Measurements from ENCODE around the gene FPR3. TPM values are rescaled to one million over a fixed set of nuclear protein-coding genes. Genes with fewer than 3 reads are reported as not detected.
A peak's percentile ranks its signal among the peaks of the same experiment; 100 is the strongest.

FPR3 gene
- total and polyA plus RNA-seq, 9 of the 15 experiments (the other 6 are each of a cell fraction or from before 2014, with no cell fraction given) = 0.08 to 0.51 (median 0.22) TPM; not detected in 1

DNA sequence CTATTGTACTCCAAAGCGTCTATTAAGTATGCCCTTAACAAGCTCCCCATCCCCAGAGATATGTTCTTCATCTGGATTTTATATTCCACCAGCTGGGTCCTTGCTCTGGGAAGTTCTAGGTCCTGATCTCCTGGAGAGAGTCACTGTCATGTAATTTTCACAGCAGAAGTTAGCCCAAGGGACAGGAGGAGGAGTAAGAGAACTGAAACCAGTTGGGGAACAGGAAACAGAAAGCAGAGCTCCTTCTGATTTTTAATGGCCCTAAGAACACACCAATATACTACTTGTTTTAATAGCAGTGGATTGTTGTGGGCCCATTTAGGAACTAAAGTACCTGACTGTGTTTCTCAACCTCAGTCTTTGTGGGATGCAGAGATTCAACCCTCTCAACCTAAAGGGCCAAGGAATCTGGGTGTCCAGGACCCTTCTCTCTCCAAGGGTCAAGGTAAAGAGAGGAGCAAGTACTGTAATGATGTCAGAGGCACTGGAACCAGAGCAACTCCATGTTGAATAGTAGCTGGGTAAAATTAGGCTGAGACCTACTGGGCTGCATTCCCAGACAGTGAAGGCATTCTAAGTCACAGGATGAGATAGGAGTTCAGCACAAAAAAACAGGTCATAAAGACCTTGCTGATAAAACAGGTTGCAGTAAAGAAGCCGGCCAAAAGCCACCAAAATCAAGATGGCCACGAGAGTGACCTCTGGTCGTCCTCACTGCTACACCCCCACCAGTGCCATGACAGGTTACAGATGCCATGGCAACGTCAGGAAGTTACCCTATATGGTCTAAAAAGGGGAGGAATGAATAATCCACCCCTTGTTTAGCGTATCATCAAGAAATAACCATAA, 8.1 kb upstream of the FPR3 start (continued):
- TF ChIP-seq, protein P1, sequence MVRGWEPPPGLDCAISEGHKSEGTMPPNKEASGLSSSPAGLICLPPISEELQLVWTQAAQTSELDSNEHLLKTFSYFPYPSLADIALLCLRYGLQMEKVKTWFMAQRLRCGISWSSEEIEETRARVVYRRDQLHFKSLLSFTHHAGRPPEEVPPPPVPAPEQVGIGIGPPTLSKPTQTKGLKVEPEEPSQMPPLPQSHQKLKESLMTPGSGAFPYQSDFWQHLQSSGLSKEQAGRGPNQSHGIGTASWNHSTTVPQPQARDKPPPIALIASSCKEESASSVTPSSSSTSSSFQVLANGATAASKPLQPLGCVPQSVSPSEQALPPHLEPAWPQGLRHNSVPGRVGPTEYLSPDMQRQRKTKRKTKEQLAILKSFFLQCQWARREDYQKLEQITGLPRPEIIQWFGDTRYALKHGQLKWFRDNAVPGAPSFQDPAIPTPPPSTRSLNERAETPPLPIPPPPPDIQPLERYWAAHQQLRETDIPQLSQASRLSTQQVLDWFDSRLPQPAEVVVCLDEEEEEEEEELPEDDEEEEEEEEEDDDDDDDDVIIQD (CRISPR knock-in tag; IDR thresholded peaks at IDR 0.05) = peak; percentile 93
- TF ChIP-seq SRSF3 (IDR thresholded peaks at IDR 0.05; ENCODE audit: insufficient read depth, low read length) = no peak
- peak; percentile 82 for TF ChIP-seq NFE2L1 (tag; IDR thresholded peaks at IDR 0.05; ENCODE audit: borderline replicate concordance, low read depth)
- TF ChIP-seq, protein P2, sequence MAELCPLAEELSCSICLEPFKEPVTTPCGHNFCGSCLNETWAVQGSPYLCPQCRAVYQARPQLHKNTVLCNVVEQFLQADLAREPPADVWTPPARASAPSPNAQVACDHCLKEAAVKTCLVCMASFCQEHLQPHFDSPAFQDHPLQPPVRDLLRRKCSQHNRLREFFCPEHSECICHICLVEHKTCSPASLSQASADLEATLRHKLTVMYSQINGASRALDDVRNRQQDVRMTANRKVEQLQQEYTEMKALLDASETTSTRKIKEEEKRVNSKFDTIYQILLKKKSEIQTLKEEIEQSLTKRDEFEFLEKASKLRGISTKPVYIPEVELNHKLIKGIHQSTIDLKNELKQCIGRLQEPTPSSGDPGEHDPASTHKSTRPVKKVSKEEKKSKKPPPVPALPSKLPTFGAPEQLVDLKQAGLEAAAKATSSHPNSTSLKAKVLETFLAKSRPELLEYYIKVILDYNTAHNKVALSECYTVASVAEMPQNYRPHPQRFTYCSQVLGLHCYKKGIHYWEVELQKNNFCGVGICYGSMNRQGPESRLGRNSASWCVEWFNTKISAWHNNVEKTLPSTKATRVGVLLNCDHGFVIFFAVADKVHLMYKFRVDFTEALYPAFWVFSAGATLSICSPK (IDR thresholded peaks at IDR 0.05; ENCODE audit: borderline replicate concordance) = no peak
- TF ChIP-seq, protein P3, sequence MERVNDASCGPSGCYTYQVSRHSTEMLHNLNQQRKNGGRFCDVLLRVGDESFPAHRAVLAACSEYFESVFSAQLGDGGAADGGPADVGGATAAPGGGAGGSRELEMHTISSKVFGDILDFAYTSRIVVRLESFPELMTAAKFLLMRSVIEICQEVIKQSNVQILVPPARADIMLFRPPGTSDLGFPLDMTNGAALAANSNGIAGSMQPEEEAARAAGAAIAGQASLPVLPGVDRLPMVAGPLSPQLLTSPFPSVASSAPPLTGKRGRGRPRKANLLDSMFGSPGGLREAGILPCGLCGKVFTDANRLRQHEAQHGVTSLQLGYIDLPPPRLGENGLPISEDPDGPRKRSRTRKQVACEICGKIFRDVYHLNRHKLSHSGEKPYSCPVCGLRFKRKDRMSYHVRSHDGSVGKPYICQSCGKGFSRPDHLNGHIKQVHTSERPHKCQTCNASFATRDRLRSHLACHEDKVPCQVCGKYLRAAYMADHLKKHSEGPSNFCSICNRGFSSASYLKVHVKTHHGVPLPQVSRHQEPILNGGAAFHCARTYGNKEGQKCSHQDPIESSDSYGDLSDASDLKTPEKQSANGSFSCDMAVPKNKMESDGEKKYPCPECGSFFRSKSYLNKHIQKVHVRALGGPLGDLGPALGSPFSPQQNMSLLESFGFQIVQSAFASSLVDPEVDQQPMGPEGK (CRISPR knock-in tag; IDR thresholded peaks at IDR 0.05; ENCODE audit: borderline replicate concordance) = peak; percentile 89; the same call in 1 of the 2 replicates
- TF ChIP-seq, protein P4, sequence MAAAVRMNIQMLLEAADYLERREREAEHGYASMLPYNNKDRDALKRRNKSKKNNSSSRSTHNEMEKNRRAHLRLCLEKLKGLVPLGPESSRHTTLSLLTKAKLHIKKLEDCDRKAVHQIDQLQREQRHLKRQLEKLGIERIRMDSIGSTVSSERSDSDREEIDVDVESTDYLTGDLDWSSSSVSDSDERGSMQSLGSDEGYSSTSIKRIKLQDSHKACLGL (CRISPR knock-in tag; IDR thresholded peaks at IDR 0.05; ENCODE audit: borderline replicate concordance, poor library complexity, severe bottlenecking) = no peak
- no peak for TF ChIP-seq NR3C1 (CRISPR knock-in tag; IDR thresholded peaks at IDR 0.05)
- TF ChIP-seq TRIM24 (IDR thresholded peaks at IDR 0.05) = no peak
- TF ChIP-seq RBFOX2 (IDR thresholded peaks at IDR 0.05; ENCODE audit: low read depth, low read length) = no peak
- no peak for TF ChIP-seq KLF10 (CRISPR knock-in tag; IDR thresholded peaks at IDR 0.05)
- TF ChIP-seq NFATC3 (IDR thresholded peaks at IDR 0.05) = no peak
- no peak for TF ChIP-seq CCNT2 (IDR thresholded peaks at IDR 0.05; ENCODE audit: borderline replicate concordance, extremely low read depth, insufficient read length, low read depth, low read length)
- no peak for TF ChIP-seq RAD51 (IDR thresholded peaks at IDR 0.05; ENCODE audit: borderline replicate concordance, low read depth)
- TF ChIP-seq PML (IDR thresholded peaks at IDR 0.05; ENCODE audit: low read length) = no peak
- peak; percentile 85; the same call in 1 of the 2 replicates for TF ChIP-seq ELF4 (CRISPR knock-in tag; IDR thresholded peaks at IDR 0.05)
- no peak for TF ChIP-seq SMARCA4 (IDR thresholded peaks at IDR 0.05)
- no peak for TF ChIP-seq CEBPZ (IDR thresholded peaks at IDR 0.05; ENCODE audit: borderline replicate concordance, low read depth, low read length)
